G401 (cell line): ENCODE data around the gene OSBPL1A. TPM values are rescaled to one million over a fixed set of nuclear protein-coding genes. Genes with fewer than 3 reads are reported as not detected.

Source experiments
- DNase-seq: peaks from one replicate; pipeline ENCODE4 v3.0.0-alpha.2; 2015; ENCODE audit warnings: low spot score
- in situ Hi-C: cut with HindIII; loops from 2 replicates; pipeline ENCODE4 v1.10.0; 2016; ENCODE audit warnings: low sequenced_read_pairs, mixed read lengths
- total RNA-seq: library from RNA; depleted of rRNA; stranded (reverse); fragments of >200 nt; shearing (Covaris generic); gene quantifications from 2 replicates; pipeline ENCODE4 v1.2.3, GENCODE V29; 2014; rRNA removed

OSBPL1A gene
- total RNA-seq, 1 experiment from 2014 or later, result 75.8 TPM

GRCh38 chr18:24115628-24116027 is 282.0 kb downstream of the OSBPL1A start:
- no peak for DNase-seq
- in situ Hi-C loops, result no loop called here

- no peak for DNase-seq
- in situ Hi-C loops, result no loop called here
These were observed 282.6 kb downstream of the OSBPL1A start for GRCh38 chr18:24114924-24115549.

GRCh38 chr18:24112874-24113615 is 284.6 kb downstream of the OSBPL1A start:
- no peak for DNase-seq

GRCh38 chr18:24112464-24112863 is 285.2 kb downstream of the OSBPL1A start:
- DNase-seq, result no peak
- in situ Hi-C loops, result no loop called here

More at GRCh38 chr18:24112874-24113615, 284.6 kb downstream of the OSBPL1A start:
- in situ Hi-C loops, result no loop called here

Other genes with a start within 250 kb of the OSBPL1A start
- 32.1 and 47.6 TPM in 2 replicates for gene IMPACT, start 28.8 kb upstream of the OSBPL1A start, total RNA-seq
- gene HRH4, start 62.8 kb upstream of the OSBPL1A start, total RNA-seq, result not detected in 2 replicates